ENCODE results near the gene PLAAT2. TPM values are rescaled to one million over a fixed set of nuclear protein-coding genes. Genes with fewer than 3 reads are reported as not detected.
"Not testable (repeated sequence)": the region's sequence is repeated elsewhere in the genome, so short reads cannot be mapped to it uniquely, and the experiment has no call there.

PLAAT2 gene
- total and polyA plus RNA-seq, 10 of the 15 experiments (the other 5 are each of a cell fraction or from before 2014, with no cell fraction given) = 4.6 to 25.9 (median 8.6) TPM

- Histone ChIP-seq H3K9me3 (replicated peaks; ENCODE audit: control insufficient read depth, insufficient read depth, low read length) (no peaks in the 10 kb centered on the region), H3K9ac (ENCODE audit: control insufficient read depth, insufficient read depth, low read length) (no peak overlapping the region), H3K36me3 (ENCODE audit: control insufficient read depth in 2 of 2, insufficient read depth in 2 of 2, low read length in 1 of 2) (no peaks in the 10 kb centered on the region), H3K27ac (ENCODE audit: control insufficient read depth, insufficient read depth) (no peak overlapping the region), H3K4me1 (ENCODE audit: control insufficient read depth, insufficient read depth, low read length) (peaks cover 13% of the 10 kb centered on the region), H2AFZ (ENCODE audit: control insufficient read depth, low read depth, low read length) (no peak overlapping the region), H3K79me2 (ENCODE audit: control insufficient read depth, insufficient read depth, low read length) (no peaks in the 10 kb centered on the region), H3K27me3 (replicated peaks in 1 of 2; ENCODE audit: control insufficient read depth in 2 of 2, insufficient read depth in 2 of 2, low read length in 1 of 2) (no peaks in the 10 kb centered on the region), H4K20me1 (ENCODE audit: control insufficient read depth, insufficient read depth) (no peaks in the 10 kb centered on the region), H3K4me3 (no peak overlapping the region), H3K4me2 (ENCODE audit: control insufficient read depth, insufficient read depth) (no peak overlapping the region)
- DNase-seq (ENCODE audit: low read depth, low spot score) (no peak), ATAC-seq (no peak), FAIRE-seq (no peak)
- BruUV-seq (replicated peaks) = no TSS peak
- 87% methylated on average over 1 of the region's 1 CpG for whole genome bisulfite sequencing (ENCODE audit: insufficient coverage, insufficient replicate concordance, low lambda C conversion rate, missing lambda C conversion rate)
- intact Hi-C loops (cut with micrococcal nuclease; ENCODE audit: unreplicated experiment) (no loop called here), in situ Hi-C loops (cut with MboI) (no loop called here)
- RAD21 ChIA-PET (ENCODE audit: unreplicated experiment) = interaction anchor here (0.6 kb wide), 1 partner anchor 829 kb away, joined by 3 read pairs; no protein-coding TSS in a partner anchor
- SMC1A ChIA-PET (ENCODE audit: uncharacterized antibody, unreplicated experiment) = interaction anchor here (1.0 kb wide), 1 partner anchor 11 kb away, joined by 3 read pairs; the partner anchor contains the start of gene PLAAT4
- CTCF ChIA-PET = no interaction called here
- POLR2A ChIA-PET = no interaction called here
- TF ChIP-seq CHD1 (IDR thresholded peaks at IDR 0.05; ENCODE audit: low read depth, low read length) = no peak
Measured at GRCh38 chr11:63547061-63547460, 16.1 kb downstream of the PLAAT2 start.

GRCh38 chr11:63543711-63544110 is 19.5 kb downstream of the PLAAT2 start:
- H3K4me2 ChIP-seq (ENCODE audit: control insufficient read depth, insufficient read depth) = no peak overlapping the region; the same call in 1 of the 2 replicates
- 57% methylated on average over 2 of the region's 2 CpGs for WGBS (ENCODE audit: insufficient coverage, insufficient replicate concordance, low lambda C conversion rate, missing lambda C conversion rate)
- RAD21 ChIA-PET (ENCODE audit: unreplicated experiment) = no interaction called here
- TF ChIP-seq PML (IDR thresholded peaks at IDR 0.05; ENCODE audit: low read length) (no peak), IKZF2 (IDR thresholded peaks at IDR 0.05) (0 out of 4 replicates have a peak, but pooled peaks of 1 of the 2 experiments have one; percentile 26), SPI1 (IDR thresholded peaks at IDR 0.05; ENCODE audit: borderline replicate concordance, insufficient read depth, low read depth, low read length) (peak; percentile 80; the same call in 1 of the 2 replicates)
- no peaks in the 10 kb centered on the region for H4K20me1 ChIP-seq (ENCODE audit: control insufficient read depth, insufficient read depth)
- no peaks in the 10 kb centered on the region for H3K9me3 ChIP-seq (replicated peaks; ENCODE audit: control insufficient read depth, insufficient read depth, low read length)
- H3K36me3 ChIP-seq (ENCODE audit: control insufficient read depth in 2 of 2, insufficient read depth in 2 of 2, low read length in 1 of 2) = no peaks in the 10 kb centered on the region
- DNase-seq (ENCODE audit: low read depth, low spot score) (no peak), FAIRE-seq (peak; percentile 72), ATAC-seq (peak; percentile 66)
- no peak overlapping the region for H3K9ac ChIP-seq (ENCODE audit: control insufficient read depth, insufficient read depth, low read length)
- intact Hi-C loops (cut with micrococcal nuclease; ENCODE audit: unreplicated experiment) (no loop called here), in situ Hi-C loops (cut with MboI) (no loop called here)
- no peak overlapping the region for H3K4me3 ChIP-seq
- peaks cover 8% of the 10 kb centered on the region; the same call in 1 of the 2 replicates for H3K4me1 ChIP-seq (ENCODE audit: control insufficient read depth, insufficient read depth, low read length)
- CTCF ChIA-PET = no interaction called here
- H3K27me3 ChIP-seq (replicated peaks in 1 of 2; ENCODE audit: control insufficient read depth in 2 of 2, insufficient read depth in 2 of 2, low read length in 1 of 2) = no peaks in the 10 kb centered on the region
- H2AFZ ChIP-seq (ENCODE audit: control insufficient read depth, low read depth, low read length) = no peak overlapping the region
- SMC1A ChIA-PET (ENCODE audit: uncharacterized antibody, unreplicated experiment) = interaction anchor here (0.6 to 1.0 kb wide), 3 partner anchors 11 to 86 kb away, joined by 3 to 4 read pairs (median 3); no protein-coding TSS in a partner anchor
- H3K27ac ChIP-seq (ENCODE audit: control insufficient read depth, insufficient read depth) = no peak overlapping the region
- BruUV-seq (replicated peaks) = no TSS peak
- H3K79me2 ChIP-seq (ENCODE audit: control insufficient read depth, insufficient read depth, low read length) = no peaks in the 10 kb centered on the region
- POLR2A ChIA-PET = interaction anchor here (0.5 kb wide), 1 partner anchor 633 kb away, joined by 5 read pairs; no protein-coding TSS in a partner anchor

GRCh38 chr11:63542506-63542905 is 20.7 kb downstream of the PLAAT2 start:
- CTCF ChIA-PET; H3K36me3 ChIP-seq (ENCODE audit: control insufficient read depth in 2 of 2, insufficient read depth in 2 of 2, low read length in 1 of 2); FAIRE-seq; H3K79me2 ChIP-seq (ENCODE audit: control insufficient read depth, insufficient read depth, low read length); RAD21 ChIA-PET (ENCODE audit: unreplicated experiment); intact Hi-C loops (cut with micrococcal nuclease; ENCODE audit: unreplicated experiment); H3K4me1 ChIP-seq (ENCODE audit: control insufficient read depth, insufficient read depth, low read length); H3K9me3 ChIP-seq (replicated peaks; ENCODE audit: control insufficient read depth, insufficient read depth, low read length); POLR2A ChIA-PET; H3K4me3 ChIP-seq; DNase-seq (ENCODE audit: low read depth, low spot score); H3K27me3 ChIP-seq (replicated peaks in 1 of 2; ENCODE audit: control insufficient read depth in 2 of 2, insufficient read depth in 2 of 2, low read length in 1 of 2); BruUV-seq (replicated peaks); ATAC-seq; H4K20me1 ChIP-seq (ENCODE audit: control insufficient read depth, insufficient read depth); H2AFZ ChIP-seq (ENCODE audit: control insufficient read depth, low read depth, low read length); H3K27ac ChIP-seq (ENCODE audit: control insufficient read depth, insufficient read depth); H3K4me2 ChIP-seq (ENCODE audit: control insufficient read depth, insufficient read depth); H3K9ac ChIP-seq (ENCODE audit: control insufficient read depth, insufficient read depth, low read length); in situ Hi-C loops (cut with MboI): not testable (repeated sequence)
- SMC1A ChIA-PET (ENCODE audit: uncharacterized antibody, unreplicated experiment) = interaction anchor here (1.0 kb wide), 1 partner anchor 9 kb away, joined by 4 read pairs; no protein-coding TSS in a partner anchor
- 74% methylated on average over 2 of the region's 2 CpGs for WGBS (ENCODE audit: insufficient coverage, insufficient replicate concordance, low lambda C conversion rate, missing lambda C conversion rate)

Data from GM12878 (cell line).